ENCODE results near the gene HDAC7.
A peak's percentile ranks its signal among the peaks of the same experiment; 100 is the strongest.

HDAC7 gene

DNA sequence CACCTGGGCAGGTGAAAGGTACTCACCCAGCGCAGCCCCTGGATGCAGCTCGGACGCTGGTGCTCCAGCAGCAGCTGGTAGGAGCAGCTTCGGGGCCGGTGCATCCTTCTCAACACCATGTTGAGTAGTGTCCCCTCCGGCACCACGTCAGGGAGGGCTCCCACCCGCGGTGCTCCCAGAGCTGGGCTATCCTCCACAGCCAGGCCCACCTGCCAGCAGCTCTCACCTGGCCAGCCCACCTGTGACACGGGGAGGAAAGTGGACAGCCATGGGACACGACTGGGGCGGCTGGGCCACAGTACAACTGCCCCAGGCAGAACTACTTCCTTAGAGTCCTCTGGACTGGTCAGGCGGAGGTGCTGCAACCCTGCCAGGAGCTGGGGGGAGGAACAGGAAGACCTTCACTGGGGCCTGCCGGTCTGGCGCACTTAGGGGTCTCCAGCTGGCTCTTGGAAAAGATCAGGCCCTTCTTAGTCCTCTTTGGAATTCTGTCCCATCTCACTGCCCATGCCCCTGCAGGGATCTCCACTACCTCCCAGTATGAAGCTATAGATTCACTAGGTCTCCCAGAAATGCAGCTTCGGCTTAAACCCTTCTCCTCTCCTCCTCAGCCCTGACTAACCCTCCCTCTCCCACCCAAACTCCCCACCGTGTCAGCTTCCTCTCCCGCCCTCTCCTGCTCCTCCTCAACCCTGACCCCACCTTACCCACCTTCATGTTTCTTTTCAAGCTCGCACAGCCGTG, 61.7 kb downstream of the HDAC7 start:
- DNase-seq = no peak

DNA sequence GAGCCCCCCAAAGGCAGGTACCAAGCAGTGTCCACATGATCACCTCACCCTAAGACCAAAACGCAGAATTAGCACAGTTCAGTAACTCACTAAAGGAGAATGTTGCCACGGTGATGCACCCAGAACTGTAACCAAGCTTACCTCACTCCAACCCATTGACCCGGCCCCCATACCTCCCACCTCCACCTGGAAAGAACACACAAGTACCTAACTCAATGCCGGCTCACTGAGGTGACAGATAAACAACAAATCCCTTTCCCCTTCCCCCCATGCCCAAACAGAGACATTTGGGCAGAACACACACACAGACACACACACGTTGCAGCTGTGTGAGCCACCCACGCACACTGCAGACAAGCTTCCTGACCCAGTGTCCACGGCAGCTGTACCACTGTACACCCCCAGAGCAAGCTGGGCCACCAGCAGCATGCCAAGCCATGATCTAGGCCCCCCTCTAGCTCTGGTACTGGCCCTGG, 62.3 kb downstream of the HDAC7 start:
- DNase-seq = no peak

DNA sequence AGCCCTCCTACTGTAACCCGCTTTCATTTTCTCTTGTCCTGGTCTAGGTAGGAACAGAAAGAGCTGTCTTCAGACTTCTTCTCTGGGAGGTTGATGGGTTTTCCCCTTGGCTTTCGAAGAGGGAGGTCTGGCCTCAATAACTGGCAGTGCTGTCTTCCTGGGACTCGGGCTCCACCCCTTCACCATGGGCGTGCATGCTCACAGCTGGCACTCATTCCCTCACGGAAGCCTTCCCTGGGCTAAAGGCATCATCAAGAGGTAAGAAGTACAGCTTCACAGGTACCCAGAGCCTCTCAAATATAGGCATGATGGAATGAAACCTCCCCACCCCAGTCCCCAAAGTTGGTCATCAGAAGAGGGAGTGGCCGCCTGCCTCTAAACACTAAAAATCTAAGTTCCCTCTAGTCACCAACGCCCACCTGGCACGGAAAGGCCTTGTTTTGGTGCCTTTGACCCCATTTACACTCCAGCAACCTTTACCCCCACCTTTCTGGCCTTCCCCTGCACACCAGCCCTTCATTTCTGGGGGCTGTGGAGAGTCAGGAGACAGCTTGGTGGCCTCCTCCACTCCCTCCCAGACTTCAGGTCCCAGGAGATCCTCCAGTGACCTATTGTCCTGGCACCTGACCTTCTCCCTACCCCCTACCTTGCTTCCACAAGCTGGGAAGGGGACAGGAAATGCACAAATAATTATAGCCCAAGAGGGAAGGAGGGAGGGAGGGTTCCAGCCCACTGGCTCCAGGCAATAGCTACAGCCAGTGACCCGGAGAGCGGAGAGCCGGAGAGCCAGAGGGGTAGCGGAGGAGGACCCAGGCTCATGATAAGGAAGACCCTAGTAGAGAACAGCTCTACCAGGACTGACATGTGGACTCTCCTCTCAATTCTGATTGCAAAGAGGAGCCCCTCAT, 63.8 kb downstream of the HDAC7 start:
- DNase-seq = no peak

DNA sequence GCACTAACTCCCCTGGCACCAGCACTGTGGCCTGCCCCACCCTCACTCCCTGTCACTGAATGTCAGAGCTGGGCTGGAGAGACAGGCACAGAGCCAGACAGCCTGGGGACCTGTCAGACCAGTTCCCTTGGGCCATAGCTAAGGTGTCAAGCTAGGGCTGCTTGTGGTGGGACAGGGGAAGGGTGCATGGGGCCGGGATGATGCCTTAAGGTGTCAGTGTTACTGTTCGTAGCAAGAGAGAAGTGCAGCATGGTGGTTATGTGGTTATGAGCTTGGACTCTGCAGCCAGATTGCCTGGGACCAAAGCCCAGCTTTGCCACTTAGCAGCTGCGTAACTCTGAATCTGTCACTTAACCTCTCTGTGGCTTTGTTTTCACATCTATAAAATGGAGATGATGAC, 64.8 kb downstream of the HDAC7 start:
- no peak for DNase-seq

DNA sequence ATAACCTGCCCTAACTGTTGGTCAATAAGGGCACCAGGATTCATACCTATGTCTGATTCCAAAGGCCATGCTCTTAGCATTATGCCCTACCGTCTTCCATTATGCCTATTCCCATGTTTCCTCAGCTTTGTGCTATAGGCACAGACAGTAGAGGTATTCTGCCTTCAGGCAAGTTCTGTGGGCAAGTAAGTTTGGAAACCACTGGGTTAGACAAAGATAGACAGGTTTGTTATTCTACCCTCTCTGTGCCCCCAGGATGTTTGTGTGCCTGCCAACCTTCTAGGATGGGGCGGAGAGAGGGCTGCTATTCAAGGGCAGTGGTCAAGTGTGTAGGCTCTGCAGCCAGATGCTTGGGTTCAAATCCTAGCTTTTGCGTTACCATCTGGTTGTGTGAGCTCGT, 65.6 kb downstream of the HDAC7 start:
- DNase-seq = no peak

DNA sequence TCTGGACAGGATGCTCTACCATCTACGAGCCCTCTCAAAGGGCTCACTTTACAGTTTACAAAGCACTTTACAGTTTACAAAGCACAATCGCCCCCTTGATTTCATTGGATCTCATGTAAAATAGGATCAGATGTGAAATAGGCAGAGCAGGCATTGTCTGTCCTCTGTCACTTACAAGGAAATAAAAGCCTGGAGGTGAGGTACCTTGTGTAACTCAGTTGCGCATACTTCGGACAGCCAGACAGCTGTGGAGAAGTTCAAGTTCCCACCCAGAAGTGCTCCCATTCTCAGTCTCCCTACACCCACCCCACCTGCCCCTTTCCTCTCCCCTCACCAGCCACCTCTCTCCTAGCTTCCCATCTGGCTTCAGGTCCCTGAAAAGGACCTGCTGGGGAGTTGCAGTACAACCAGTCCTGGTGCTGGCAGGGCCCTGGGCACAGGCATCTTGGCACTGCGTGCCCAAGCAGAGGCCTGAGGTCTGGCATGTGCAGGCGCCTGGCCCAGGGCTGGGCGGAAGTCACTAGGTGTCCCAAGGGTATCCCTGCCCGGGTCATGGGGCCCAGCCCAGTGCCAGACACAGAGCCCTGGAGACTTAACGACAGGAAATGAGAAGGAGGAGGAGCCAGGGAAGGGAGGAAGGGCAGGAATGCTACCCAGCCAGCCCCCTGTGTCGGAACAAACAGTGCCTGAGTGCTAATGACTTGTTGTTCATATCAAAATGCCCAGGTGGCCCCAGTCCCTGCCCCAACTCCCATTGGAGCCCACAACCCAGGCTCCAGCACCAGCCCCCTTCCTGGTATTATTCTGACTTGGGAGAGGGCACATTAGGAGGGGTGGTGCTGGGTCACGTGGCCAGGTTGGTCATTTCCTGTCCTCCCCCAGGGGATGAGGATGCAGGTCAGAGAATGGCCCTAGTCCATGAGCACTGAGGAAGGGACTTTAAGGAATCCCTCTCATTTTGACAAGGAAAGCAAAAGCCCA, 66.4 kb downstream of the HDAC7 start:
- no peak for DNase-seq

DNA sequence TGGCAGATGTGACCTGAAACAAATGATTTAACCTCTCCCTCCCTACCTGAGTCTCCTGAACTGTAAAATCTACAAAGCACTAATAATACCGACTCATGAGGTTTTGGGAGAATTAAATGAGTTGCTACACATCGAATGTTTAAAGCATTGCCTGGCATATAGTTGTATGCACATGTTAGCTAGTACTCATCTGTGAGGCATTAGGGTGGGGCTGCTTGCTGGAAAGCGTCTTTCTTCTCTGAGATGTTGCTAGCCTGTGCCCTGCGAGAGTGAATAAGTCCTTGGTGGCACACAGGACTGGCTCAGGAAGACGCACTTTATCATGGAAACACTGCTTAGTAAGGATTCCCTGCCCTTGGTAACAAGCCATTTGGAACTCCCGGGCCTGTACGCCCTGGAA, 67.2 kb downstream of the HDAC7 start:
- no peak for DNase-seq

DNA sequence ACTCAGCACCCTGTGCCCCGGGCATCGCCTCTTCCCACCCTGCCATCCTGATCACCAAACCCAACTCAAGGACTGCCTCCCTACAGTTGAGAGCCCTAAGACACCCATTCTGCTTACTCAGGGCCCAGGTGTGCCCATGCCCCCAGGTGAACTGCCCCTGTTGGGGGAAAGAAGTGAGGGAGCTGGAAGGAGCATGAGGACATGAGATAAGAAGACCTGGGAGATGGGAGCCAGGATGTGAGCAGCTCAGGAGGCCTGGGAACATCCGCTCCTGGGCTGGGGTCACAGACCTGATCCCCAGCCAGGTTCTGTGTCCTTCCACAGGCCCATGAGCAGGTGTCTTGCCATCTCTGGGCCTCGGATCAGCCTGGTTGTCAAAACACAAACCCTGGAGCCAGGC, 67.6 kb downstream of the HDAC7 start:
- DNase-seq = no peak

DNA sequence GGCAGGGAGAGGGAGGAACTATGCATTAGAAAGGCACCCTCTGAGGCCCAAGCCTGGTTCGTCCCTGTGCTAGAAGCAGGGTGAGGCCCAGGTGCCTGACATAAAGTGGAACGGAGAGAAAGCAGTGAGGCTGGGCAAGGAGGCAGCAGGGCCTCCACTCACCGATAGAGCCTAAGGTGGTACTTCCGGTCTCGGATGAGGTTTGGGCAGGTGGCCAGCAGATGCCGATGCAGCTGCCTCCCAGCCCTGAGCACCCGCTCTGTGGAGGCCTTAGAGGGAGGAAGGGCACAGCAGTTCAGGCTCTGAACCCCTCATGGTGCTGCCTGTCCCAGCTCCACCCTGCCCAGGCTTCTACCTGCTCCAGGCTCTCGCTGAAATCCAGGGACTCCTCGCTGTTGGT, 68.1 kb downstream of the HDAC7 start:
- DNase-seq = no peak

DNA sequence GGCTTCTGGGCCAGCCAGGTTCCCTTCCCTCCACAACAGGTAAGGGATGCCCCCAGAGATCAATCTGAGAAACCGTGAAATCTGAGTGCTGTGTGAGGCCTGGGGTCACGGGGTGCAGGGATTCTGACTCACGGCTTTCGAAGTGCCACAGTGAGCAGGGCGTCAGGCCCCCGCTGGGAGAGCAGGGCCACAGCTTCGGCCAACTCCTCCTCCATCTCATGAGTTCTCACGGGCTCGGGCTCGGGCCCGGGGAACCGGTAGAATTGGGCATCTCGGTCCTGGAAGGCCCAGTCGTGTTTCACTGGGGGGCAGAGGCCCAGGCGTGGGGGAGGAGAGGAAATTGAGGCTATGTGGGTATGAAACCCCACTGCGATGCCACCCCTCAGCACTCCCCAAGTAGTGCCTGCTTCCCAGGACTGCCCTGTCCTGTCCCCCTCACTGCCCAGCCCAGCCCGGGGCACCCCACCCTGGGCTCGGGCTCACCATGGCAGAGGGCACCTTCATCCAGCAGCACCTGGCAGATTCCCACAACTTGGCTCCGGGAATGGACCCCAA, 68.7 kb downstream of the HDAC7 start:
- no peak for DNase-seq

DNA sequence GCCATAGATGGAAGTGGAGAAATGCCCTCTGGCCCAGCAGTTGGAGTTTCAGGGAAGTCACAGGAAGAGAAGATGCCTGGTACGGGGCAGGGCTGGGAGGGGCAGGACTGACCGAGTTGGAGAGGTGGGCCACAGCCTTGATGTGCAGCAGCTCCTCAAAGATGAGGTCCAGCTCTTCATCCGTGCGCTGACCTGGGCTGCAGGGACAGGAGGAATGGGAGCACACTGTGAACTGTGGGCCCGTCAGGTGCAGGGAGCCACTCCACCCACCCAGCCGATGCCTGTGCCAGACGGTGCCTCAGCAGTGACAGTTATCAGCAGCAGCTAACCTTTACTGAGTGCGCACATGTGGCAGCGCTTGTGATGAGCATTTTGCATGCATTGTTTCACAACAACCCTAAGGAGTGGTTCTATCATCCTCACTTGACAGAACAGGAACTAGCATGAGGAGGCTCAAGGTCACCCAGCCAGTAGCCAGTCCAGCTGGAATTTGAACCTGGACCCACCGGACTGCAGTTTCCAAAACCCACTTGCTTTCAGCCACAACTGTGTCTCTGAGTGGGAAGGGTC, 69.4 kb downstream of the HDAC7 start:
- no peak for DNase-seq

DNA sequence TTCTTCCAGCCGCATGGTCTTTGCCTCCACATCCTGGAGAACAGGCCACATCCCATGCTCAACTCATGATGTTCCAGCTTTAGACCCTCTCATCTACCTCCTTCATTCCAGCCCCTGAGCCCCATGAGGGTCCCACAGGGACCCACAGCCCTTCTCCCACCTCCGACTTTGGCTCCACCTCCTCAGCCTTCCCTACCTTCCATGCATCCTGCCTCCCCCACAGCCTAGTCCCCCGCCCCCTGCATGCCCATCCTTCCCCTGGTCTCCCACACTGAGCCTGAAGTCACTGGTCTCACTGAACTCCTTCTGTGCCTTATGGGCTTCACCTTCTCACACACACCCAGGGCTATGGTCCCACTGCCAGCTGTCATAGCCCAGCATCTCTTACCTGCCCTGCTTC, 70.8 kb downstream of the HDAC7 start:
- DNase-seq = no peak

DNA sequence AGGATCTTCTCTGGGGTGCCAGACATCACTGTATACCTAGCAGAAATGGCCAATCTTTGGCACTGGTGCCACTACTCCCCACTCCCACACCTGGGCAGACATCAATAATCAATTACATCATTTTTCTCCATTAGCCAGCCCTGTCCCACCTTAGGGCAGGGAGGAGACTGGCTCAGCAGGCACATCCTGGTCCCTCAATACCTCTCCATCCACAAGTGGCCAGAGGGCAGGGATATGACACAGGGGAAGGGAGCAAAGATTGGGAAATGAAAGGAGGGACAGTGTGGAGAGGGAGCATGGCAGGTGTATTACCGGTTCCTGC, 71.2 kb downstream of the HDAC7 start:
- no peak for DNase-seq

DNA sequence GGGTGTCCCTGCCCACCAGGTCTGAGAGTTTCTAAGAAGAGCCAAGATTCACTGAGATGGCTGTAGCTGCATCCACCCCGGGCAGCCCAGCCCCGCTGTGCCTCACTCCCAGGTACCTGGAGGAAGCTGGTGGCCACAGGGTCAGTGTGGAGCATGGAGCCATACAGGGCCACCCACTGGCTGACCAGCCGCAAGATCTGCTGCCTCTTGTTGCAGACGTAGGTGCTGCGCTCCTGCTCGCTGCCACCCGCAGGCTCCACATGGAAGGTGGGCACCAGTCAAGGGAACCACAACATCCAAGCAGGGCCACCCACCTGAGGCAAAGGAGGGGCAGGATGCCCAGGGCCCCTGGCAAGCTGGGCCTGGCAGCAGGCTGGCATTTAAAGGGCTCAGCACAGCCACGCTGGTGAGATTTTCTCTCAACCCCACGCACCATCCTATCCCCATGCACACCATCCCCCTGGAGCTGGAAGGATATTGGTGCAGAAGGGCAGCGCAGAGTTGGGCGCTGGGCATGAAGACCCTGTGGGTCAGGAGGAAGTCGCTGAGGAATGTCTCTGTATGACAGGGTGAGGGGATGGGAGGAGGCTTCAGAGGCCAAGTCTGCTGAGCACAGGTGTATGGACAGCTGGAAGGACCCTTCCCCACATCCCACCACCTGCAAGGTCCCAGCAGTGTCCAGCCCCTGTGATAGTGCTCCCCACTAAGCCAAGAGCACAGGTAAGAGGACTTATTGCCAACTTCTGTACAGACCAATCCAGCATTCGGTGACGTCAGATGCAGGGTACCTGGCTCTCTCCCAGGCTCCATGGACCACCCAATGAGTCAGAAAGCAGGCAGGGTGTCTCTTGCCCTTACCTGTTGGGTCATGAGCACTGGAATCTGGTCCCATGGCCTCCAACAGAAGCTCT, 71.9 kb downstream of the HDAC7 start:
- no peak for DNase-seq

DNA sequence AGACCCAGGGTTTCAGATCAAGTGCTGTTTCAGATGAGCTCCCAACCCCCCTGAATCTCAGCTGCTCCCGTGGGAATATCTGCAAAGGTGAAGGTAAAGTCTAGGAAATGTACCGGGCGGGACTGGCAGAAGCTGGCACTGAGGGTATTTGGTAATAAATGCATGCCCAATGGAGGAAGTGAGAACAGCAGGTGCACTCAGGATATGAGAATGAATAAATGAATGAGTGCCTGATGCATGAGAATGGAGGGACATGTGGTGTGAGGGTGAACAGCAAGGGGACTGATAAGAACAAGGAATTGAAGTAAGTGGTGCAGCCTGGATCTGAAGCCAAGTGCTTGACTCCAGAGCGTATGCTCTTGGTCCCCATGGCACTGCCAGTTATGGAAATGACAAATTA, 72.6 kb downstream of the HDAC7 start:
- no peak for DNase-seq

DNA sequence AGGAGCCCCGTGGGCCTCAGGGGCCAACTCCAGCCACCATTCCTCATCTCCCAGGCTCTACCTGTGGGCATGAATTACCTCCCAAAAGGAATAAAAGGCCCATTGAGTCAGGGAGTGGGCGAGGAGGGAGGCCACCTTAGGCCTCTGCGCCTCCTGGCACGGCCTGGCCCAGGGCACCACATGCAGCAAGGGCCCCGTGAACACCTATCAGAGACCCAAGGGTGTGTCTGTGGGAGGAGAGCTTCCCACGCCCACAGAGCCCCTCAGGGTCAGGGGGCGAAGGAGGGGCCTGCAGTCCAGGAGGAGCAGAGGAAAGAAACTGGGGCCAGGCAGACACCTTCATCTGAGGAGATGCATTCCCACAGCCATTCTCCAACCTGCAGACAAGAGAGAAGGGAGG, 73.2 kb downstream of the HDAC7 start:
- no peak for DNase-seq

DNA sequence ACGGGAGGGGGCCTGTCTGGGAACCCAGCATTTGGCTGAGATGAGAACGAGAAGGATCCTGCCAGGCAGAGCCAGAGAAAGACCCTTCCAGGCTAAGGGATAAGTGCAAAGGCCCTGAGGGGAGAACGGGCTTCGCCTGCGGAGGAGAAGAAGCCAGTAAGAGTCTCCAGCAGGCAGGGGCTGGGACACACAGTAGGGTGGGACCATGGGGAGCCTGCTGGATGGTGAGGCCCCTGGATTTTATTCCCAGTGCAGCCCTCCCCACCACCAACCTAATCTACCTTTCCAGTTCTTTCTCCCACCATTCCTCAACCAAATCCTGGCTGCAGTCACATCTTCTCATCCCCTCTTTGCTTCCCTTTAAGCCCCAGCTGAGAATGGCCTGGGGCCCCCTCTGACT, 73.6 kb downstream of the HDAC7 start:
- no peak for DNase-seq

DNA sequence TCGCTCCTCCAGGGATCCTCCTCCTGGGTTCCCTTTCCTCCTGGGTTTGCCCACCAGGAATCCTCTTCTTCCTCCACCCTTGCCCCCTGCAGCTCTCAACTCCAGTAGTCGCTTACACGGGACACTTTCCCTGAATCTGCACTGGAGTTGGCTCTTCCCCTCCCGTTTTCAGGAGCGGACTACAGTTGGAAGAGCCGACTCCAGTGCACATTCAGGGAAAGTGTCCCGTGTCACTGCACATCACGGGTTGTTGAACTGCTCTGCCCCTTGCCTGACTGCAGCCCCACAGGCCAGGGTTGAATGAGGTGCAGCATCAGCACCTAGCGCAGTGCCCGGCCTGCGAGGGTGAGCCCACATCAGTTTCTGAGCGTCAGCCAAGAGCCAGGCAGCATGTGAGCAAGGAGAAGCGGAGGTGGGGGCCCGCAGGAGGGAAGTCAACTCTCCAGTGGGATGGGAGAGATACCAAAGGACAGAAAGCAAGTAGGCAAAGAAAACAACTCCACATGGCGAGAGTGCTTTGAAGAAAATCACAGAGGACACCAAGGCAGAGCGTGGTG, 74.1 kb downstream of the HDAC7 start:
- no peak for DNase-seq

DNA sequence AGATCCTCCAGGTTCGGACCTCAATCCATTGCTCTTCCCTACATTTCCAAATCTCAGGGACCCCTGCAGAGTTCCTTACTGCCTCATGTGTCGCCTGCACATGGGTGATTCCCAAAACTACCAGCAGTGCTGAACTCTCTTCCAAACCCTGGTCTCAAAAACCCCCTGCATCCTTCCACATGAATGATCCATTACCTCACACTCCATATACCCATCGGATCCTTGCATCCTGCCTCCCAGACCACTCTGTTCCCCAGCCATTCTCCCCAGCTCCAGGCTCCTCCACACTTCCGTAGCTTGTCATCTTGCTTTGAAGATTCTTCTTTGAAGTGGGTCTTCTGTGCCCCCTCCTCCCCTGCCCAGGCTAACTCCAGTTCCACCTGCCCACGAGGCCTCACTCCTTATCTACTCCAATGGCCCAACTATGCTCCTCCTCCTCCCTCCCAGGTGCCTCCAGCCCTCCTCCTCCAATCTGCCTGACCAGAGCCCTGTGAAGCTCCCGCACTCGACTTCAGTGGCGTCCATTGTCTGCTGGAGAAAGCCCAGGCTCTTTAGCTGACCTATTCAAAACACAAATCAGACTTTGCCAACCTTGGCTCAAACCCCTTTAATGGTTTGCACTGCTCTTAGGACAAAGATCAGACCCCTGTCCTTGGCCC, 74.8 kb downstream of the HDAC7 start:
- no peak for DNase-seq

DNA sequence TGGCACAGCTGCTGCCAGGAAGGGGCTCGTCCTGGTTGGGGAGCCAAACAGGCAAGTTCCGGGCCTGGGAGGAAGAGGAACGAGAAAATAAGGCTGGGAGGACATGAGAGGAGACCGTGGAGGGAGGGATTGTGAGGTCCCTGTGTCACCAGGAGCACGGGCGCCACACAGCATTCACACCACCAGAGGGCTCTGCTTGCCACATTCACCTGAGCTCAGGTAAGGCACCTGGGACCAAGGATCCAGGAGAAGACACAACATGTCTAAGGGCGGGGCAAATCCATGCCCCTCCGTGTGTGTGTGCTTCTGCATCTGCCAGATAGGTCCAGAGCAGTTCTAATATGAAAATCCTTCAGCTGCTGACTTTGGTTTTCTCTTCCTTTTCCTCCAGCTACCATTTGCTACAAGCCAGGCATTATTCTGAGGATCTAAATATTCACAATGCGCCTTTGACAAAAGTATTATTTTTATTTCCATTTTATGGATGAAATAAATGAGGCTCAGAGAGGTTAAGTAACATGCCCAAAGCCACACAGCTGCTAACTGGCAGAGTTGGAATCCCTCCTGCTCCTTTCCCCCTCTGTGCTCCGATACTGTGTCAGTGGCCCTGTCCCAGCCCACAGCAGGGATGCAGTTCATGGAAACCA, 75.6 kb downstream of the HDAC7 start:
- DNase-seq = peak; percentile 78

Measured in COR-L47 (cell line).